Subcutaneous adipose tissue (tissue), 4 donors: ENCODE data around the gene CCDC88C. TPM values are rescaled to one million over a fixed set of nuclear protein-coding genes. Genes with fewer than 3 reads are reported as not detected.

ENCODE experiments used
- CTCF ChIP-seq: fragments of 450-650 bp; IDR thresholded peaks from one replicate; pipeline ENCODE4 v1.5.1; 2016; ENCODE audit warnings: low read depth, mild to moderate bottlenecking, control low read depth, antibody characterized with exemption, moderate library complexity
- total RNA-seq, 4 donors: library from RNA; depleted of rRNA; stranded (reverse); fragments of >200 nt; gene quantifications; one replicate each; pipeline ENCODE4 v1.1.0, GENCODE V29; 2016

CCDC88C gene
- total RNA-seq, 4 donors from 2014 or later = 7.3 to 16.2 (median 8.8) TPM

GRCh38 chr14:91290986-91291385, 126.6 kb downstream of the CCDC88C start:
- TF ChIP-seq CTCF = no peak

GRCh38 chr14:91289464-91289863, 128.2 kb downstream of the CCDC88C start:
- no peak for TF ChIP-seq CTCF

- TF ChIP-seq CTCF = no peak
These were observed 128.7 kb downstream of the CCDC88C start for GRCh38 chr14:91288876-91289275.

- no peak for TF ChIP-seq CTCF
These were observed 131.1 kb downstream of the CCDC88C start for GRCh38 chr14:91286530-91286937.

- no peak for TF ChIP-seq CTCF
These were observed 132.7 kb downstream of the CCDC88C start for GRCh38 chr14:91284791-91285548.

- TF ChIP-seq CTCF = no peak
These were observed 133.4 kb downstream of the CCDC88C start for GRCh38 chr14:91284146-91284790.

GRCh38 chr14:91283666-91284065, 134.0 kb downstream of the CCDC88C start:
- TF ChIP-seq CTCF = no peak
